IPS-18c (cell line): ENCODE results near the gene CD7.

Experiments used
- H3K4me3 ChIP-seq: 2 replicates; pipeline ENCODE4 v1.7.0; 2013; ENCODE audit warnings: low read depth, mild to moderate bottlenecking, low read length, moderate library complexity; ENCODE audit not compliant: insufficient read depth
- H3K9me3 ChIP-seq: one replicate; pipeline ENCODE4 v1.6.1; 2013; ENCODE audit warnings: mild to moderate bottlenecking, low read length, moderate library complexity; ENCODE audit not compliant: control insufficient read depth, insufficient read depth

Gene CD7

GRCh38 chr17:82320956-82321927 is 3.8 kb upstream of the CD7 start:
- no peak overlapping the region for H3K4me3 ChIP-seq
- H3K9me3 ChIP-seq = no peaks in the 10 kb centered on the region

DNA sequence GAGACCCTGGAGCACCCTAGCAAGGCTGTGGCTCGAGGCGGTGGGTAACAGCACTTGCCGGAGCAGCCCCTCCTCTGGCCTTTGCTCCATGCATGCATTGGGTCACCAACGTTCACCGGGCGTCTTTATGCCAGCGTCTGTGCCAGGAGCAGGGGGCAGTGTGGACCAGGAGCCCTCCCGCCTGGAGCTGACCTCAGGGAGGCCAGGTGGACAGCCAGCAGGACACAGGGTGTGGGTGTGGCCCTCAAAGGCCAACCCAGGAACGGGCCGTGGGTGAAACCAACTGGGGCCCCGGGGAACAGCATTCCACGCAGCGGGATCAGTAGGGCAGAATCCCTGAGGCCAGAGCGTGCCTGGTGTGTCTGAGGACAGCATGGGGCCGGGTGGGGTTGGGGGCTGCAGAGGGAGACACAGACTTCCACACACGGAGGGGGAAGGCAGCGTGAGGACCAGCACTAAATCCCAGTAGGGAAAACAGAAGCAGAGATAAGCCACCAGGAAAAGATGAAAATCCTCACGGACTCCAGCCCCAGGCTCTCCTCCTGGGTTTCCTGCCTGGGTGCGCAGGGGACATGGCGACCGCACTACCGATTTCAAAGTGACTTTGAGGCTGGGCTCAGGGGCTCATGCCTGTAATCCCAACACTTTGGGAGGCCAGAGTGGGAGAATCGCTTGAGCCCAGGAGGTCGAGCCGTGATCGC is 2.9 kb upstream of the CD7 start:
- no peaks in the 10 kb centered on the region for H3K9me3 ChIP-seq
- no peak overlapping the region for H3K4me3 ChIP-seq

GRCh38 chr17:82319619-82320062 is 2.2 kb upstream of the CD7 start:
- no peaks in the 10 kb centered on the region for H3K9me3 ChIP-seq

DNA sequence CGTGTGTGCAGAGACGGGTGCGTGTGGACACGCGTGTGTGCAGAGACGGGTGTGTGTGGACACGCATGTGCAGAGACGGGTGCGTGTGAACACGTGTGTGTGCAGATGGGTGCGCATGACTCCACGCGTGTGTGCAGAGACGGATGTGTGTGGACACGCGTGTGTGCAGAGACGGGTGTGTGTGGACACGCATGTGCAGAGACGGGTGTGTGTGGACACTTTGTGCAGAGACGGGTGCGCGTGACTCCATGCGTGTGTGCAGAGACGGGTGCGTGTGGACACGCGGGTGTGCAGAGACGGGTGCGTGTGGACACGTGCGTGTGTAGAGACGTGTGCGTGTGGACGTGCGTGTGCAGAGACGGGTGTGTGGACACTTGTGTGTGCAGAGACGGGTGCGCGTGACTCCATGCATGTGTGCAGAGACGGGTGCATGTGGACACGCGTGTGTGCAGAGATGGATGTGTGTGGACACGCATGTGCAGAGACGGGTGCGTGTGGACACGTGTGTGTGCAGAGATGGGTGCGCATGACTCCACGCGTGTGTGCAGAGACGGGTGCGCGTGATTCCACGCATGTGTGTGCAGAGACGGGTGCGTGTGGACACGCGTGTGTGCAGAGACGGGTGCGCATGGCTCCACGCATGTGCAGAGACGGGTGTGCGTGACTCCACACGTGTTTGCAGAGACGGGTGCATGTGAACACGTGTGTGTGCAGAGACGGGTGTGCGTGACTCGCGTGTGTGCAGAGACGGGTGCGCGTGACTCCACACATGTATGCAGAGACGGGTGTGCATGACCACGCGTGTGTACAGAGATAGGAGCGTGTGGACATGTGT is 1.6 kb upstream of the CD7 start:
- Histone ChIP-seq H3K4me3 (no peak overlapping the region), H3K9me3 (no peaks in the 10 kb centered on the region)

More at GRCh38 chr17:82319619-82320062, 2.2 kb upstream of the CD7 start:
- no peak overlapping the region for H3K4me3 ChIP-seq

- Histone ChIP-seq H3K4me3 (no peak overlapping the region), H3K9me3 (no peaks in the 10 kb centered on the region)
These were observed 726 bp upstream of the CD7 start for GRCh38 chr17:82318169-82318498.

DNA sequence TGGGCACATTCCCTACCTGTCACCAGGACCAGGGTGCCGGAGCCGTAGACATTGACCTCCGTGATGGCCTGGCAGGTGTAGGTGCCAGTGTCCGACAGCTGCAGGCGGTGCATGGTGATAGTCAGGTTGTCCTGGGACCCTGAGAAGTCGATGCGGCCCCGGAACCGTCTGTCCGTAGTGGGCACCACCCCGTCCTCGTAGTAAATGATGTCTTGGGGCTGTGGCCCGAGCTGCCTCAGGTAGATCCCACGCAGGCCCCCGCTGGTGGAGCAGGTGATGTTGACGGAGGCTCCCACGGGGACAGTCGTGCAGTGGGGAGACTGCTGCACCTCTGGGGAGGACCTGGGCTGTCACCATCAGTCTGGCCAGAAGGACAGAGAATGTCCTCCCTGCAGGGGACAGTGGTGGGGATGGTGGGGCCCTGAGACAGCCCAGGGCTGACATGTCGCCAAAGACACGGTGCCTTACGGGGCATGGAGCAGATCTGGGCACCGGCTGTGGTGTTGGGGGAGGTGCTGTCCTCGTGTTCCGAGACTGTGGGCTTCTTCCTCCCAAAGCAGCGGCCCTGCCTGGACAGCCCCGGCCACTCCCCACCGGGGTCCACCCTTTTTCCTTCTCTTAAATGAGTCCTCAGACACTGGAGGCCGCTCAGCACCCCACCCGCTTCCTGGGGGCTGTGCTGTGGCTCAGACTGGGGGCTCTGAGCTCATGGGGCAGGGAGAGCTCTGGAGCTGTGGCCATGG is 586 bp downstream of the CD7 start:
- Histone ChIP-seq H3K4me3 (no peak overlapping the region), H3K9me3 (no peaks in the 10 kb centered on the region)

- no peak overlapping the region for H3K4me3 ChIP-seq
- no peaks in the 10 kb centered on the region for H3K9me3 ChIP-seq
These were observed 1.6 kb downstream of the CD7 start for GRCh38 chr17:82315703-82316358.

DNA sequence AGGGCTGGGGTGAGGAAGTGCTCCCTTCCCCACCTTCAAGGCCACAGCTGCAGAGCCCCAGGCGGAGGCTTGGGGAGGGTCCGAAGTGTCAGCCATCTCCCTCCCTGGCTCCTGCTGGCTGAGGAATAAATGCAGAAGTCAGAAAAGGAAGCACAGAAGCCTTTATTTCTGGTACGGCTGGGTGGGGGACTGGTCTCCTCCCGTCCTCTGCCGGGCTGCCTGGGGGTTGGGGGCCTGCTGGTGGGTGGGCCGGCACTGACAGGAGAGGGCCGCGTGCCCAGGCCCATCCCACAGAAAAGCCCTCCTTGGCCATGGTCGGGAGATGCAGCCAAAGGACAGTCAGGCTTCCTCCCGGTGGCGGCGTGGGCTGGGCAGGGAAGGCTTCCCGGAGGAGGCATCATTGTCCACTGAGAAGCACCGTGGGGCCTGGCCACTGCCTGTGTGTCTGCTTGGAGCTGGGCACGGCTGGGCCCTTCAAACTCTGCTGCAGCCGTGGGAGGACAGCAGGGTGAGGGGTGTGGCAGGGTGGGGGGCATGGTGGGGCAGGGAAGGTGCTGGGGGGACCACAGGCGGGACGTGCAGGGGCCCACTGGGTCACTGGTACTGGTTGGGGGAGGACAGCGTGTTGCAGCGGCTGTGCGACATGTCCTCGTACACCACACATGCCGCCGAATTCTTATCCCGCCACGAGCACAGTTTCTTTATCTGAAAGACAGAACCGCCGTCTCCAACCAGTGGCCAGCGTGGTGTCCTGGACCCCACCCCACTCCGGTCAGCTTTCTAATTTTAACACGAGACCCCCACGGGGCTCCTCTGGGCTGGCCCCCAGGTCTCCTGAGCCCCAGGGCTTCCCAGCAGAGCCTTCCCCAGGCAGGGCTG is 2.4 kb downstream of the CD7 start:
- H3K4me3 ChIP-seq = no peak overlapping the region
- H3K9me3 ChIP-seq = no peaks in the 10 kb centered on the region

DNA sequence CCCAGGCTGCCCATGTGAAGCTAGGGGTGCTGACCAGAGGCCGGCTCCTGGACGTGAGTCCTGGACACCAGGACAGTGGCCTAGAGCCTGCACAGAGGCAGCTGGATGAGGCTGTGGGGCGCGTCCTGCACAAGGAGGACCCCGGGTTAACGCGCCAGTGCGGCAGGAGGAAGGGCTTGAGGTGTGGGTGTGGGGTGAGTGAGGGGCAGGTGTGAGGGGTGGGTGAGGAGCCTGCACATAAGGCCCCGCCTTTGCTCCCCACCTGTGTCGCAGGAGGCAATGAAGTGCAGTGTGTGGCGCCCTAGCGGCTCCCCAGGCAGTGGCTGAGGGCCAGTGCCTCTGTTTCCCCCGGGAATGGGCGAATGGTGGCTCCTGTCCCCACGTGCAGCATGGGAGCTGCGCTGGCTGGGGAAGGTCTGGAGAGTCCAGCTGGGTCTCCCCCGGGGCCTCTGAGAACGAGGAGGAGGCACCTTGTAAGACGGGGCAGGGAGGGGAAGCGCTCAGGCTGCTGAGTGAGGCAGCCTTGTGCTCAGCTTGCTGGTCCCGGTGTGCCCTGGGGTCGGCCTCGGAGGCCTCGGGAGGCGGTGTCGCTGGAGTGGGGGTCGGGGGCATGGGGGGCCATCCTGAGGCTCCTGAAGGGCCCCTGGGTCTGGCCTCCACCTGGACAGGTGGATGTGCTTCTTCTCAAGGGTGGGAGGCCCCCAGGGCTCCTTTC is 3.2 kb downstream of the CD7 start:
- no peaks in the 10 kb centered on the region for H3K9me3 ChIP-seq
- H3K4me3 ChIP-seq = no peak overlapping the region

DNA sequence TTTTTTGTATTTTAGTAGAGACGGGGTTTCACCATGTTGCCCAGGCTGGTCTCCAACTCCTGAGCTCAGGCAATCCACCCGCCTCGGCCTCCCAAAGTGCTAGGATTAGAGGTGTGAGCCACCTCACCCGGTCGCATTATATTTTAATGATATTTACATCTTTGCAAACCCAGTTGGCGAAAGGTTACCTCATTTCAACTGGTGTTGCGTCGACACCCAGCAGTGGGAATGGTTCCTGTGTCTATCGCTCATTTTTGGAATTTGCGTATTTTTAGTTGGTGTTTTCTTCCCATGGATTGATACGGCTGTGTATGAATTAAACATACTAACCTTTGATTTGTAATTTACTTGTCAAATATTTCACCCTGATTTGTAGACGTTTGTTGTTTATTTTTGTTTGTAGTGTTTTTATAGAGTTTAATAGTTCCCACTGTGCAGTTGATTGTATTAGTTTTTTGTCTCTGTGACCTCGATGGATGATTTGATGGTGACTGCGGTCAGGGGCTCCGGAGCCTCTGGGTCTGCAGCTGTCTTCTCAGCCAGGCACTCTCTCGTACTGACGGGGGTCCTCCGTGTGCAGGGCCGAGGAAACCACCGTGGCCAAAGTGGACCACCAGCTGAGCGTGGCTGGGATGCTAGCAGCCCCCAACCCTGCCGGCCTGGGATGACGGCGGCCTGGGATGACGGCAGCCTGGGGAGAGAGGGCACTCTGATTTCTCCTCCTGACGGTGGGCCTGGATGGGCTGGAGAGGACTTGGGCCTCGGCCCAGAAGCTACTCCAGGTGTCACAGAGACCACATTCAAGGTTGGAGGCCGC is 4.0 kb downstream of the CD7 start:
- Histone ChIP-seq H3K9me3 (no peaks in the 10 kb centered on the region), H3K4me3 (no peak overlapping the region)

DNA sequence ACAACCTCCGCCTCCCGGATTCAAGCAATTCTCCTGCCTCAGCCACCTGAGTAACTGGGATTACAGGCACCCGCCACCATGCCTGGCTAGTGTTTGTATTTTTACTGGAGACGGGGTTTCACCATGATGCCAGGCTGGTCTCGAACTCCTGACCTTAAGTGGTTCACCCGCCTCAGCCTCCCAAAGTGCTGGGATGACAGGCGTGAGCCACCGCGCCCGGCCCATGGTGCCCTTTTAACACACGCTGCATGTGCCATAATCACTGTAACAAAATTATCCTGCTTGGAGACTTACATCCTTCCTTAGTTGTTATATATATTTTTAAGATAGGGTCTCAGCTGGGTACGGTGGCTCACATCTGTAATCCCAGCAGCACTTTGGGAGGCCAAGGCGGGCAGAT is 5.4 kb downstream of the CD7 start:
- H3K9me3 ChIP-seq = no peaks in the 10 kb centered on the region

GRCh38 chr17:82310877-82311276 is 6.5 kb downstream of the CD7 start:
- Histone ChIP-seq H3K4me3 (no peak overlapping the region), H3K9me3 (no peaks in the 10 kb centered on the region)

More for the DNA sequence above, 5.4 kb downstream of the CD7 start:
- no peak overlapping the region for H3K4me3 ChIP-seq

DNA sequence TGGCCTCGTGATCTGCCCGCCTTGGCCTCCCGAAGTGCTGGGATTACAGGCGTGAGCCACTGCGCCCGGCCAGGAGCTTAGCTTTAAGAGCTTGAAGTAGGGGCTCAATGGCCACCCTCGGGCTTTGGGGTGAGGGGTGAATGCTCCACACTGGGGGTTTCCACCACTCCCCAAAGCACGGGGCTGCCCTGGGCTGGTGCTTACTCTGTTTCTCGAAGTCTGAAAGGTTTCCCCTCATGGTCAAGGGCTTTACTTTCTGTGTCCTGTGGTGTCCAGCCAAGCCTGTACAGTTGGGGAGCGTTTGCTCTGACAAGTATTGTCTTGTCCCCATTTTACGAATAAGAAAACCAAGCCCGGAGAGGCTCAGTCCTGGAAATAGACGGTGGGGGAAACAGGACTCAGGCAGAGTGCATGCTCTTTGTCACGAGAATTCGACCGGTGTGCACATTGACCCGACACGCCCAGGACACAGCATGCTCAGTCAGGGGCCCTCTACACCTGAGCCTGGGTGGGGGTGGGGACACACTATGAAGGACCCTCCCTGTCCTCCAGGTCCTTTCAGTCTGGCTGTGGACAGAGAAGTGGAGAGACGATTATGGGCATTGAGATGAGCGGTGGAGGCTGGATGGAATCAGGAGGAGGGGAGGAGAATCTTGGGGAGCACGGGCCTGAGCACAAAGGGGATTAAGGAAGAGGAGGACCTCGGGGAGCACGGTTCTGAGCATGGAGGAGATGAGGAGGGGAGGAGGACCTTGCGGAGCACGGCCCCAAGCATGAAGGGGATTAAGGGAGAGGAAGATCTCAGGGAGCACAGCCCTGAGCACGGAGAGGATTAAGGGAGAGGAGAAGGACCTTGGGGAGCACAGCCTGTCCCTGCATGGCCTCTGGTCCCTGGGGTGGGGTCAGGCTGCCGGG is 7.5 kb downstream of the CD7 start:
- Histone ChIP-seq H3K9me3 (no peaks in the 10 kb centered on the region), H3K4me3 (no peak overlapping the region)
